HepG2 (cell line): Measurements from ENCODE around the gene CNPPD1. TPM values are rescaled to one million over a fixed set of nuclear protein-coding genes. Genes with fewer than 3 reads are reported as not detected.
A peak's percentile ranks its signal among the peaks of the same experiment; 100 is the strongest.

ENCODE experiments used
- CAMTA2 ChIP-seq: sonication (generic); formaldehyde crosslinking; IDR thresholded peaks from 2 replicates; pipeline ENCODE4 v1.4.0; 2020; ENCODE audit warnings: mild to moderate bottlenecking, missing genetic modification reagents, borderline replicate concordance
- ELF4 ChIP-seq: sonication (generic); formaldehyde crosslinking; IDR thresholded peaks from 2 replicates; pipeline ENCODE4 v1.5.0; 2020; ENCODE audit warnings: missing genetic modification reagents, mild to moderate bottlenecking, moderate library complexity, borderline replicate concordance
- JUND ChIP-seq: sonication (generic); formaldehyde crosslinking; IDR thresholded peaks from 2 replicates; pipeline ENCODE4 v1.8.0; 2022; ENCODE audit warnings: mild to moderate bottlenecking, missing genetic modification reagents
- KDM4B ChIP-seq: sonication (generic); formaldehyde crosslinking; IDR thresholded peaks from 2 replicates; pipeline ENCODE4 v1.4.0; 2020; ENCODE audit warnings: missing genetic modification reagents
- MAFG ChIP-seq: sonication (generic); formaldehyde crosslinking; IDR thresholded peaks from 2 replicates; pipeline ENCODE4 v1.5.1; 2020; ENCODE audit warnings: mild to moderate bottlenecking, missing genetic modification reagents
- MBD4 ChIP-seq: IDR thresholded peaks from 2 replicates; pipeline ENCODE4 v1.6.1; 2012; ENCODE audit warnings: low read length, inconsistent platforms, borderline replicate concordance
- NCOA2 ChIP-seq: sonication (generic); formaldehyde crosslinking; IDR thresholded peaks from 2 replicates; pipeline ENCODE4 v1.8.0; 2022; ENCODE audit warnings: inconsistent platforms
- PLRG1 ChIP-seq: fragments of 450-650 bp; conservative IDR thresholded peaks from 2 replicates; pipeline ENCODE4 v1.6.1; 2016
- RCOR2 ChIP-seq: IDR thresholded peaks from 2 replicates; pipeline ENCODE4 v1.6.1; 2016; ENCODE audit warnings: missing biosample characterization, missing genetic modification reagents
- RORA ChIP-seq: sonication (generic); formaldehyde crosslinking; IDR thresholded peaks from 2 replicates; pipeline ENCODE4 v1.5.0; 2020; ENCODE audit warnings: mild to moderate bottlenecking, missing genetic modification reagents, moderate library complexity
- SALL1 ChIP-seq: sonication (generic); formaldehyde crosslinking; IDR thresholded peaks from 2 replicates; pipeline ENCODE4 v1.8.0; 2022; ENCODE audit warnings: mild to moderate bottlenecking, missing genetic modification reagents
- SETDB1 ChIP-seq: sonication (generic); formaldehyde crosslinking; IDR thresholded peaks from 2 replicates; pipeline ENCODE4 v1.5.1; 2020; ENCODE audit warnings: missing genetic modification reagents, mild to moderate bottlenecking, borderline replicate concordance
- SIX4 ChIP-seq: sonication (generic); formaldehyde crosslinking; IDR thresholded peaks from 2 replicates; pipeline ENCODE4 v1.4.0; 2020; ENCODE audit warnings: missing genetic modification reagents
- SMARCC2 ChIP-seq: fragments of 450-650 bp; IDR thresholded peaks from 2 replicates; pipeline ENCODE4 v1.6.1; 2017; ENCODE audit warnings: antibody characterized with exemption, mild to moderate bottlenecking
- SNRNP70 ChIP-seq: fragments of 200-400 bp; formaldehyde crosslinking; IDR thresholded peaks from 2 replicates; pipeline ENCODE4 v1.6.1; 2017; ENCODE audit warnings: mild to moderate bottlenecking, low read depth, low read length, moderate library complexity
- TARDBP ChIP-seq: sonication (generic); formaldehyde crosslinking; IDR thresholded peaks from 2 replicates; pipeline ENCODE4 v1.8.0; 2022; ENCODE audit warnings: mild to moderate bottlenecking, missing genetic modification reagents
- TBP ChIP-seq: sonication (generic); formaldehyde crosslinking; IDR thresholded peaks from 2 replicates; pipeline ENCODE4 v1.5.0; 2020; ENCODE audit warnings: missing genetic modification reagents
- ZBTB21 ChIP-seq: sonication (generic); formaldehyde crosslinking; IDR thresholded peaks from 2 replicates; pipeline ENCODE4 v1.4.0; 2020; ENCODE audit warnings: missing genetic modification reagents
- ZBTB3 ChIP-seq: sonication (generic); formaldehyde crosslinking; IDR thresholded peaks from 2 replicates; pipeline ENCODE4 v1.4.0; 2020; ENCODE audit warnings: low read depth, mild to moderate bottlenecking, moderate library complexity, missing genetic modification reagents, borderline replicate concordance
- ZMYM4 ChIP-seq: sonication (generic); formaldehyde crosslinking; IDR thresholded peaks from 2 replicates; pipeline ENCODE4 v1.8.1; 2023; ENCODE audit warnings: mild to moderate bottlenecking, missing genetic modification reagents
- ZNF225 ChIP-seq: sonication (generic); formaldehyde crosslinking; IDR thresholded peaks from 2 replicates; pipeline ENCODE4 v1.4.0; 2020; ENCODE audit warnings: mild to moderate bottlenecking, missing genetic modification reagents
- ZNF253 ChIP-seq: sonication (generic); formaldehyde crosslinking; IDR thresholded peaks from 2 replicates; pipeline ENCODE4 v1.8.0; 2022; ENCODE audit warnings: mild to moderate bottlenecking, missing genetic modification reagents, borderline replicate concordance
- ZNF292 ChIP-seq: sonication (generic); formaldehyde crosslinking; IDR thresholded peaks from 2 replicates; pipeline ENCODE4 v1.8.1; 2022; ENCODE audit warnings: mild to moderate bottlenecking, low read depth, missing genetic modification reagents, borderline replicate concordance
- ZNF432 ChIP-seq: sonication (generic); formaldehyde crosslinking; IDR thresholded peaks from 2 replicates; pipeline ENCODE4 v1.5.0; 2020; ENCODE audit warnings: missing genetic modification reagents, mild to moderate bottlenecking, borderline replicate concordance
- ZNF441 ChIP-seq: sonication (generic); formaldehyde crosslinking; IDR thresholded peaks from 2 replicates; pipeline ENCODE4 v1.7.0; 2021; ENCODE audit warnings: missing genetic modification reagents, borderline replicate concordance
- ZNF572 ChIP-seq: sonication (generic); formaldehyde crosslinking; IDR thresholded peaks from 2 replicates; pipeline ENCODE4 v1.5.1; 2020; ENCODE audit warnings: mild to moderate bottlenecking, missing genetic modification reagents
- ZNF878 ChIP-seq: sonication (generic); formaldehyde crosslinking; IDR thresholded peaks from 2 replicates; pipeline ENCODE4 v1.8.1; 2023; ENCODE audit warnings: mild to moderate bottlenecking, missing genetic modification reagents, moderate library complexity
- ZSCAN20 ChIP-seq: sonication (generic); formaldehyde crosslinking; IDR thresholded peaks from 2 replicates; pipeline ENCODE4 v1.4.0; 2020; ENCODE audit warnings: missing genetic modification reagents, mild to moderate bottlenecking, borderline replicate concordance
- polyA plus RNA-seq, 8 experiments: library from polyadenylated mRNA; depleted of rRNA in 3 of 8; stranded (reverse) in 7 of 8; unstranded in 1 of 8; fragments of >200 nt; fragmentation: Illumina TruSeq in 4 of 8; extraction: Trizol in 4 of 8; gene quantifications; 2 replicates each; pipeline versions ENCODE4 v1.2.1 to v1.2.3, GENCODE V29; 2011 to 2016; ENCODE audit warnings: low read depth in 4 of 8, missing spikeins in 1 of 8, mixed read lengths in 1 of 8; ENCODE audit not compliant: insufficient read depth in 1 of 8
- total RNA-seq, 5 experiments: library from RNA; depleted of rRNA; stranded (reverse); fragments of >200 nt; fragmentation: Illumina TruSeq; extraction: Trizol; gene quantifications; 2 replicates each; pipeline ENCODE4 v1.2.3, GENCODE V29; 2016; ENCODE audit warnings: low read depth in 1 of 5
- TF ChIP-seq, protein P1 (sequence below): sonication (generic); formaldehyde crosslinking; IDR thresholded peaks from 2 replicates; pipeline ENCODE4 v1.5.0; 2020; ENCODE audit warnings: missing genetic modification reagents
- TF ChIP-seq, protein P2 (sequence below): sonication (generic); formaldehyde crosslinking; IDR thresholded peaks from 2 replicates; pipeline ENCODE4 v1.8.0; 2022; ENCODE audit warnings: missing genetic modification reagents, mild to moderate bottlenecking, borderline replicate concordance
- TF ChIP-seq, protein P3 (sequence below): sonication (generic); formaldehyde crosslinking; IDR thresholded peaks from 2 replicates; pipeline ENCODE4 v1.4.0; 2020; ENCODE audit warnings: missing genetic modification reagents

CNPPD1 gene
- total and polyA plus RNA-seq, 2 of the 13 experiments (the other 11 are each of a cell fraction or from before 2014, with no cell fraction given) = 35.5 to 49.4 TPM

DNA sequence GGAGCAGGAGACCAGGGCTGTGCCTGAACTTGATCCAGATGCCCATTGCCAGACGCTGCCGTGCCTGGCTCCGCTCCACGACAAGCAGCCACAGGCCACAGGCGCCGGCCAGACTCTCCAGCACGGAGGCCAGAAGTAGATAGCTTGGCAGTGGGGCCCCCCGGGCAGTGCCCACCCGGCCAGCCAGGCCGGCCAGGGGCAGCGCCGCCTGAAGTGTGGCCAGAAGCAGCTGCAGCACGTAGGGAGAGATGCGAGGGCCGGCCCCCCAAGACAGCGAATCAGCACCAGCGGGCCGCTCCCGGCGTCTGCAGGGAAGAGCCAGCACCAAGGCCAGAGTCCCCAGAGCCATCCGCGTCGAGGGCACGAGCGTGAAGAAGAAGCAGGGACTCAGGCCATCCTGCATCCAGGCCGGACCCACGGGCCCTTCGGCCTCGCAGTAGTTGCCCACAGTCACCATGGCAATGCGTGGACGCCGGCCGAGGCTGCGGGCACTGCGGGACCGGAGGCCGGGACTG, 41.5 kb upstream of the CNPPD1 start (continued):
- no peak for TF ChIP-seq RCOR2 (CRISPR knock-in tag)
- 0 out of 2 replicates have a peak, but pooled peaks have one; percentile 63 for TF ChIP-seq RORA (CRISPR knock-in tag)
- 0 out of 2 replicates have a peak, but pooled peaks have one; percentile 71 for TF ChIP-seq ZBTB3
- TF ChIP-seq ZSCAN20 (CRISPR knock-in tag) = no peak; the same call in 1 of the 2 replicates
- TF ChIP-seq ZNF225 (CRISPR knock-in tag) = peak; percentile 80; the same call in 1 of the 2 replicates
- no peak for TF ChIP-seq ZMYM4 (CRISPR knock-in tag)
- peak; percentile 36 for TF ChIP-seq ZNF441 (CRISPR knock-in tag)
- TF ChIP-seq MBD4 = no peak
- TF ChIP-seq, protein P1, sequence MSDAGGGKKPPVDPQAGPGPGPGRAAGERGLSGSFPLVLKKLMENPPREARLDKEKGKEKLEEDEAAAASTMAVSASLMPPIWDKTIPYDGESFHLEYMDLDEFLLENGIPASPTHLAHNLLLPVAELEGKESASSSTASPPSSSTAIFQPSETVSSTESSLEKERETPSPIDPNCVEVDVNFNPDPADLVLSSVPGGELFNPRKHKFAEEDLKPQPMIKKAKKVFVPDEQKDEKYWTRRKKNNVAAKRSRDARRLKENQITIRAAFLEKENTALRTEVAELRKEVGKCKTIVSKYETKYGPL (CRISPR knock-in tag) = no peak; the same call in 1 of the 2 replicates
- no peak for TF ChIP-seq SALL1
- no peak; the same call in 1 of the 2 replicates for TF ChIP-seq ZNF253 (CRISPR knock-in tag)
- TF ChIP-seq ZNF878 (CRISPR knock-in tag) = no peak
- TF ChIP-seq PLRG1 = no peak
- TF ChIP-seq, protein P2, sequence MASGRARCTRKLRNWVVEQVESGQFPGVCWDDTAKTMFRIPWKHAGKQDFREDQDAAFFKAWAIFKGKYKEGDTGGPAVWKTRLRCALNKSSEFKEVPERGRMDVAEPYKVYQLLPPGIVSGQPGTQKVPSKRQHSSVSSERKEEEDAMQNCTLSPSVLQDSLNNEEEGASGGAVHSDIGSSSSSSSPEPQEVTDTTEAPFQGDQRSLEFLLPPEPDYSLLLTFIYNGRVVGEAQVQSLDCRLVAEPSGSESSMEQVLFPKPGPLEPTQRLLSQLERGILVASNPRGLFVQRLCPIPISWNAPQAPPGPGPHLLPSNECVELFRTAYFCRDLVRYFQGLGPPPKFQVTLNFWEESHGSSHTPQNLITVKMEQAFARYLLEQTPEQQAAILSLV (CRISPR knock-in tag) = no peak
- TF ChIP-seq CAMTA2 (CRISPR knock-in tag) = no peak
- TF ChIP-seq ZBTB21 (CRISPR knock-in tag) = no peak
- no peak for TF ChIP-seq SETDB1 (CRISPR knock-in tag)
- no peak for TF ChIP-seq KDM4B (CRISPR knock-in tag)
- peak; percentile 24; the same call in 1 of the 2 replicates for TF ChIP-seq ELF4 (CRISPR knock-in tag)
- no peak for TF ChIP-seq NCOA2 (CRISPR knock-in tag)
- TF ChIP-seq JUND = peak; percentile 2; the same call in 1 of the 2 replicates
- peak; percentile 46; the same call in 1 of the 2 replicates for TF ChIP-seq TBP (CRISPR knock-in tag)
- TF ChIP-seq SMARCC2 = no peak
- TF ChIP-seq SIX4 (CRISPR knock-in tag) = no peak
- TF ChIP-seq, protein P3, sequence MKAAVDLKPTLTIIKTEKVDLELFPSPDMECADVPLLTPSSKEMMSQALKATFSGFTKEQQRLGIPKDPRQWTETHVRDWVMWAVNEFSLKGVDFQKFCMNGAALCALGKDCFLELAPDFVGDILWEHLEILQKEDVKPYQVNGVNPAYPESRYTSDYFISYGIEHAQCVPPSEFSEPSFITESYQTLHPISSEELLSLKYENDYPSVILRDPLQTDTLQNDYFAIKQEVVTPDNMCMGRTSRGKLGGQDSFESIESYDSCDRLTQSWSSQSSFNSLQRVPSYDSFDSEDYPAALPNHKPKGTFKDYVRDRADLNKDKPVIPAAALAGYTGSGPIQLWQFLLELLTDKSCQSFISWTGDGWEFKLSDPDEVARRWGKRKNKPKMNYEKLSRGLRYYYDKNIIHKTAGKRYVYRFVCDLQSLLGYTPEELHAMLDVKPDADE = no peak
- no peak for TF ChIP-seq ZNF292 (CRISPR knock-in tag)
- no peak for TF ChIP-seq TARDBP (CRISPR knock-in tag)
- no peak for TF ChIP-seq SNRNP70
- TF ChIP-seq MAFG (CRISPR knock-in tag) = no peak; the same call in 1 of the 2 replicates
- TF ChIP-seq ZNF572 = peak; percentile 90
- peak; percentile 95; the same call in 1 of the 2 replicates for TF ChIP-seq ZNF432 (CRISPR knock-in tag)
